GM06990 (cell line): ENCODE data around the gene GJB2.
A peak's percentile ranks its signal among the peaks of the same experiment; 100 is the strongest.

Source experiments
- DNase-seq: peaks from one replicate; pipeline ENCODE4 v3.0.0-alpha.2; 2011; ENCODE audit not compliant: insufficient read length; ENCODE audit errors: extremely low read depth
- H3K27me3 ChIP-seq: replicated peaks from 2 replicates; pipeline ENCODE4 v1.6.0; 2011; ENCODE audit warnings: low read length; ENCODE audit not compliant: control insufficient read depth, insufficient read depth
- H3K36me3 ChIP-seq: 2 replicates; pipeline ENCODE4 v1.5.1; 2011; ENCODE audit warnings: low read length; ENCODE audit not compliant: control insufficient read depth, insufficient read depth
- H3K4me3 ChIP-seq: replicated peaks from 2 replicates; pipeline ENCODE4 v1.5.1; 2011; ENCODE audit warnings: low read depth, mild to moderate bottlenecking, control low read depth, low read length
- CTCF ChIP-seq: IDR thresholded peaks from 2 replicates; pipeline ENCODE4 v1.5.1; 2011; ENCODE audit warnings: low read length, control low read depth, mild to moderate bottlenecking, inconsistent platforms; ENCODE audit not compliant: insufficient read depth, poor library complexity, severe bottlenecking

The GJB2 gene

GRCh38 chr13:20192158-20192835 is 441 bp downstream of the GJB2 start:
- Histone ChIP-seq H3K4me3 (peak overlapping the region; percentile 60), H3K27me3 (no peaks in the 10 kb centered on the region), H3K36me3 (no peaks in the 10 kb centered on the region)
- TF ChIP-seq CTCF: peak; percentile 7
- no peak for DNase-seq

GRCh38 chr13:20191311-20192157 is 1.2 kb downstream of the GJB2 start:
- H3K27me3 ChIP-seq: no peaks in the 10 kb centered on the region
- no peaks in the 10 kb centered on the region for H3K36me3 ChIP-seq
- TF ChIP-seq CTCF: no peak
- peak overlapping the region; percentile 60 for H3K4me3 ChIP-seq
- no peak for DNase-seq

- no peak for DNase-seq
- Histone ChIP-seq H3K27me3 (no peaks in the 10 kb centered on the region), H3K36me3 (no peaks in the 10 kb centered on the region), H3K4me3 (no peak overlapping the region)
- no peak for TF ChIP-seq CTCF
Observed at GRCh38 chr13:20190481-20191310, 2.0 kb downstream of the GJB2 start.

GRCh38 chr13:20190076-20190475 is 2.7 kb downstream of the GJB2 start:
- TF ChIP-seq CTCF: no peak
- DNase-seq: no peak
- Histone ChIP-seq H3K4me3 (no peak overlapping the region), H3K27me3 (no peaks in the 10 kb centered on the region), H3K36me3 (no peaks in the 10 kb centered on the region)

GRCh38 chr13:20188667-20189553 is 3.8 kb downstream of the GJB2 start:
- peak; percentile 32 for TF ChIP-seq CTCF
- Histone ChIP-seq H3K27me3 (no peaks in the 10 kb centered on the region), H3K4me3 (no peak overlapping the region), H3K36me3 (no peaks in the 10 kb centered on the region)
- no peak for DNase-seq
